ENCODE measurements around the gene MYH7B. TPM values are rescaled to one million over a fixed set of nuclear protein-coding genes. Genes with fewer than 3 reads are reported as not detected.

Gene MYH7B
- total RNA-seq, 1 experiment from 2014 or later, result 0.34 TPM

DNA sequence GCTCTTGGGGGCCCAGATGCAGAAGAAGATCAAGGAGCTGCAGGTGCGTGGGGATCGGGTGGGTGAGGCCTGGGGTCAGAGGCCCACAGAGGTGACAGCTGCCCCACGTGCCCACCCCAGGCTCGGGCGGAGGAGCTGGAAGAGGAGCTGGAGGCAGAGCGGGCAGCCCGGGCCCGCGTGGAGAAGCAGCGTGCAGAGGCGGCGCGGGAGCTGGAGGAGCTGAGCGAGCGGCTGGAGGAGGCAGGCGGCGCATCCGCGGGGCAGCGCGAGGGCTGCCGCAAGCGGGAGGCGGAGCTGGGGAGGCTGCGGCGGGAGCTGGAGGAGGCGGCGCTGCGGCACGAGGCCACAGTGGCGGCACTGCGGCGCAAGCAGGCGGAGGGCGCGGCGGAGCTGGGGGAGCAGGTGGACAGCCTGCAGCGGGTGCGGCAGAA is 41.5 kb downstream of the MYH7B start:
- H3K27ac ChIP-seq (ENCODE audit: low read depth, low read length, poor library complexity, severe bottlenecking), result no peak overlapping the region
- H3K4me3 ChIP-seq (ENCODE audit: low read depth, low read length, poor library complexity, severe bottlenecking), result no peak overlapping the region
- no TSS peak for BruUV-seq (replicated peaks)
- no peak for DNase-seq (ENCODE audit: low spot score)
- no peaks in the 10 kb centered on the region for H3K27me3 ChIP-seq (replicated peaks; ENCODE audit: insufficient read depth, low read depth, low read length, poor library complexity)
- no peaks in the 10 kb centered on the region for H3K9me3 ChIP-seq (ENCODE audit: low read depth, low read length, poor library complexity, severe bottlenecking)
- ChIA-PET CTCF (no interaction called here), POLR2A (ENCODE audit: low non-redundant PET) (no interaction called here)
- intact Hi-C loops (cut with micrococcal nuclease; ENCODE audit: unreplicated experiment), result no loop called here
- TF ChIP-seq, protein P1, sequence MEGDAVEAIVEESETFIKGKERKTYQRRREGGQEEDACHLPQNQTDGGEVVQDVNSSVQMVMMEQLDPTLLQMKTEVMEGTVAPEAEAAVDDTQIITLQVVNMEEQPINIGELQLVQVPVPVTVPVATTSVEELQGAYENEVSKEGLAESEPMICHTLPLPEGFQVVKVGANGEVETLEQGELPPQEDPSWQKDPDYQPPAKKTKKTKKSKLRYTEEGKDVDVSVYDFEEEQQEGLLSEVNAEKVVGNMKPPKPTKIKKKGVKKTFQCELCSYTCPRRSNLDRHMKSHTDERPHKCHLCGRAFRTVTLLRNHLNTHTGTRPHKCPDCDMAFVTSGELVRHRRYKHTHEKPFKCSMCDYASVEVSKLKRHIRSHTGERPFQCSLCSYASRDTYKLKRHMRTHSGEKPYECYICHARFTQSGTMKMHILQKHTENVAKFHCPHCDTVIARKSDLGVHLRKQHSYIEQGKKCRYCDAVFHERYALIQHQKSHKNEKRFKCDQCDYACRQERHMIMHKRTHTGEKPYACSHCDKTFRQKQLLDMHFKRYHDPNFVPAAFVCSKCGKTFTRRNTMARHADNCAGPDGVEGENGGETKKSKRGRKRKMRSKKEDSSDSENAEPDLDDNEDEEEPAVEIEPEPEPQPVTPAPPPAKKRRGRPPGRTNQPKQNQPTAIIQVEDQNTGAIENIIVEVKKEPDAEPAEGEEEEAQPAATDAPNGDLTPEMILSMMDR (conservative IDR thresholded peaks at IDR 0.05; ENCODE audit: low read depth, low read length), result no peak
- TF ChIP-seq EZH2 (IDR thresholded peaks at IDR 0.05; ENCODE audit: borderline replicate concordance, low read depth, low read length, poor library complexity, severe bottlenecking), result no peak
- H3K36me3 ChIP-seq (ENCODE audit: insufficient read depth, low read length, poor library complexity, severe bottlenecking), result peaks cover 21% of the 10 kb centered on the region
- H3K4me1 ChIP-seq (ENCODE audit: insufficient read depth, low read length, poor library complexity, severe bottlenecking), result no peaks in the 10 kb centered on the region

DNA sequence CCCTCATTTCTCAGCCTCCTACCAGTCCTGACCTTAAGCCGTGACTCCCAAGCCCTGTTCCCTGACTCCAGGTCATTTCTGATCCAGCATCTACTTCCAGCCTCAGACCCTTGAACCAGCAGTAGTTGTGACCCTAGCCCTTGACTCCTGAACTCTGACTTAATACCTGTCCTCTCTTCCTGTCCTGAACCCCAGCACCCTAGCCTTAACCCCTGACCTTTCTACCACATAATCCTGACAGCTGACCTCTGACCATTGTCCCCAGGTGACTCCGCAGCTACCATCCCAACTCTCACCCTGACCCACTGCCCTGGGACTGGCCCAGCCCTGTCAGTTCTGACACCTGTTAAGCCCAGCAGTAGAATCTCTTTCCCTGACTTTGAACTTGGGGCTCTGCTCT is 42.1 kb downstream of the MYH7B start:
- Histone ChIP-seq H3K9me3 (ENCODE audit: low read depth, low read length, poor library complexity, severe bottlenecking) (no peaks in the 10 kb centered on the region), H3K4me1 (ENCODE audit: insufficient read depth, low read length, poor library complexity, severe bottlenecking) (no peaks in the 10 kb centered on the region), H3K4me3 (ENCODE audit: low read depth, low read length, poor library complexity, severe bottlenecking) (no peak overlapping the region), H3K27me3 (replicated peaks; ENCODE audit: insufficient read depth, low read depth, low read length, poor library complexity) (no peaks in the 10 kb centered on the region), H3K36me3 (ENCODE audit: insufficient read depth, low read length, poor library complexity, severe bottlenecking) (peaks cover 22% of the 10 kb centered on the region), H3K27ac (ENCODE audit: low read depth, low read length, poor library complexity, severe bottlenecking) (no peak overlapping the region)
- TF ChIP-seq, protein P1 (conservative IDR thresholded peaks at IDR 0.05; ENCODE audit: low read depth, low read length), result no peak
- TF ChIP-seq EZH2 (IDR thresholded peaks at IDR 0.05; ENCODE audit: borderline replicate concordance, low read depth, low read length, poor library complexity, severe bottlenecking), result no peak
- intact Hi-C loops (cut with micrococcal nuclease; ENCODE audit: unreplicated experiment), result no loop called here
- POLR2A ChIA-PET (ENCODE audit: low non-redundant PET), result no interaction called here
- CTCF ChIA-PET, result no interaction called here
- DNase-seq (ENCODE audit: low spot score), result no peak
- no TSS peak for BruUV-seq (replicated peaks)

DNA sequence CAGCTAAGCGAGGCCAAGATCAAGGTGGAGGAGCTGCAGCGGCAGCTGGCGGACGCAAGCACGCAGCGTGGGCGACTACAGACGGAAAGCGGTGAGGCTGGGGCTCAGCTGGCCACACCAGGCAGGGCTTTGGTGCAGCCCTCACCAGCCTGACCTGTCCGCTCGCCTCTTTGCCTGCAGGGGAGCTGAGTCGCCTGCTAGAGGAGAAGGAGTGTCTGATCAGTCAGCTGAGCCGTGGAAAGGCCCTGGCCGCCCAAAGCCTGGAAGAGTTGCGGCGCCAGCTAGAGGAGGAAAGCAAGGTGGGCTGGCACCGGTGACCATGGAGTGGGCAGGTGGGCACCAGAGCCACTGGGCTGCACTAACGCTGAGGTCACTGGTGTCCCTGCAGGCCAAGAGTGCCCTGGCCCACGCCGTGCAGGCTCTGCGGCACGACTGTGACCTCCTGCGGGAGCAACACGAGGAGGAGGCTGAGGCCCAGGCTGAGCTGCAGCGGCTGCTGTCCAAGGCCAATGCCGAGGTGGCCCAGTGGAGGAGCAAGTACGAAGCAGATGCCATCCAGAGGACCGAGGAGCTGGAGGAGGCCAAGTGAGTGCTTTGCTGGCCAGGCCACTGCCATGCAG is 42.8 kb downstream of the MYH7B start:
- no peak for TF ChIP-seq EZH2 (IDR thresholded peaks at IDR 0.05; ENCODE audit: borderline replicate concordance, low read depth, low read length, poor library complexity, severe bottlenecking)
- TF ChIP-seq, protein P1 (conservative IDR thresholded peaks at IDR 0.05; ENCODE audit: low read depth, low read length), result no peak
- Histone ChIP-seq H3K4me3 (ENCODE audit: low read depth, low read length, poor library complexity, severe bottlenecking) (no peak overlapping the region), H3K36me3 (ENCODE audit: insufficient read depth, low read length, poor library complexity, severe bottlenecking) (peaks cover 29% of the 10 kb centered on the region), H3K4me1 (ENCODE audit: insufficient read depth, low read length, poor library complexity, severe bottlenecking) (no peaks in the 10 kb centered on the region), H3K9me3 (ENCODE audit: low read depth, low read length, poor library complexity, severe bottlenecking) (no peaks in the 10 kb centered on the region), H3K27ac (ENCODE audit: low read depth, low read length, poor library complexity, severe bottlenecking) (no peak overlapping the region), H3K27me3 (replicated peaks; ENCODE audit: insufficient read depth, low read depth, low read length, poor library complexity) (no peaks in the 10 kb centered on the region)
- intact Hi-C loops (cut with micrococcal nuclease; ENCODE audit: unreplicated experiment), result no loop called here
- no peak for DNase-seq (ENCODE audit: low spot score)
- CTCF ChIA-PET, result interaction anchor here (0.6 kb wide), 1 partner anchor 288 kb away, joined by 3 read pairs; no protein-coding TSS in a partner anchor
- POLR2A ChIA-PET (ENCODE audit: low non-redundant PET), result no interaction called here
- no TSS peak for BruUV-seq (replicated peaks)
